Hypothalamus (tissue), 51 donors: ENCODE data around the gene MUC4.

Experiments used
- DNase-seq, 51 donors: peaks; one replicate each; lab custom pipeline; 2025; lab: John Stamatoyannopoulos, UW

MUC4 gene

GRCh38 chr3:195811756-195812155 lies at the start of gene MUC4:
MUC4 (minus strand) TSS chr3:195811929; CDS start chr3:195811817, 112 bp downstream.
- no peak for DNase-seq

GRCh38 chr3:195860456-195860855 lies 48.7 kb upstream of the MUC4 start:
- peak in 1 of 51 donors; percentile 8 for DNase-seq

- DNase-seq = peak in 1 of 51 donors; percentile 7
Observed at GRCh38 chr3:195859846-195860411, 48.2 kb upstream of the MUC4 start.

GRCh38 chr3:195859061-195859845 lies 47.5 kb upstream of the MUC4 start:
- DNase-seq = peak in 44 of 51 donors; percentile 12 to 80 (median 45)

- DNase-seq = no peak
Observed at GRCh38 chr3:195856410-195857084, 44.8 kb upstream of the MUC4 start.

GRCh38 chr3:195855471-195856409 lies 44.0 kb upstream of the MUC4 start:
- DNase-seq = no peak

GRCh38 chr3:195854628-195855294 lies 43.0 kb upstream of the MUC4 start:
- DNase-seq = no peak

- DNase-seq = no peak
Observed at GRCh38 chr3:195853996-195854395, 42.3 kb upstream of the MUC4 start.

- no peak for DNase-seq
Observed at GRCh38 chr3:195853036-195853435, 41.3 kb upstream of the MUC4 start.

- peak in 48 of 51 donors; percentile 11 to 91 (median 72) for DNase-seq
Observed at GRCh38 chr3:195850857-195851543, 39.3 kb upstream of the MUC4 start.

GRCh38 chr3:195849322-195850074 lies 37.8 kb upstream of the MUC4 start:
- peak in 3 of 51 donors; percentile 18 to 65 (median 37) for DNase-seq

- DNase-seq = no peak
Observed at GRCh38 chr3:195847055-195847950, 35.6 kb upstream of the MUC4 start.

GRCh38 chr3:195845483-195845882 lies 33.8 kb upstream of the MUC4 start:
- no peak for DNase-seq

GRCh38 chr3:195844671-195845218 lies 33.0 kb upstream of the MUC4 start:
- no peak for DNase-seq

GRCh38 chr3:195839260-195840010 lies 27.7 kb upstream of the MUC4 start:
- peak in 1 of 51 donors; percentile 2 for DNase-seq

GRCh38 chr3:195838714-195839113 lies 27.0 kb upstream of the MUC4 start:
- DNase-seq = no peak
